Naive thymus-derived CD4-positive, alpha-beta T cell (primary cell): ENCODE results near the gene WASF2. TPM values are rescaled to one million over a fixed set of nuclear protein-coding genes. Genes with fewer than 3 reads are reported as not detected.
A peak's percentile ranks its signal among the peaks of the same experiment; 100 is the strongest.

Source experiments
- ATAC-seq: fragments of 150-1000 bp; cut with Tn5 transposase; 2 replicates; pipeline ENCODE4 v1.10.0; 2021; ENCODE audit warnings: mild to moderate bottlenecking, moderate library complexity
- CTCF ChIA-PET: fragments of 350-600 bp; sonication (Branson Sonifier 250); formaldehyde crosslinking; loops from one replicate; lab custom pipeline; 2021; ENCODE audit warnings: antibody characterized with exemption; lab: Charles Lee
- POLR2A ChIA-PET: fragments of 350-600 bp; sonication (Branson Sonifier 250); formaldehyde crosslinking; loops from one replicate; lab custom pipeline; 2021; ENCODE audit warnings: antibody characterized with exemption, inconsistent platforms; lab: Charles Lee
- DNase-seq, 9 donors: peaks; one replicate each; pipeline versions ENCODE4 v3.0.0 to v3.0.0-alpha.2; 2020 to 2022; ENCODE audit warnings: mixed read lengths in 1 of 9
- H3K27ac ChIP-seq: one replicate; pipeline ENCODE4 v1.7.0; 2013; ENCODE audit warnings: mild to moderate bottlenecking, low read depth, low read length, moderate library complexity
- H3K27me3 ChIP-seq, 2 donors: one replicate each; pipeline ENCODE4 v1.7.0; 2013; ENCODE audit warnings: low read length in 2 of 2, mild to moderate bottlenecking in 2 of 2, moderate library complexity in 2 of 2; ENCODE audit not compliant: control insufficient read depth in 2 of 2, insufficient read depth in 2 of 2
- H3K36me3 ChIP-seq, 3 experiments: 1 replicate in 2 of 3; 2 replicates in 1 of 3; pipeline ENCODE4 v1.7.0; 2013; ENCODE audit warnings: low read length in 3 of 3, mild to moderate bottlenecking in 3 of 3, moderate library complexity in 1 of 3; ENCODE audit not compliant: insufficient read depth in 3 of 3, control insufficient read depth in 2 of 3
- H3K4me1 ChIP-seq, 2 donors: one replicate each; pipeline ENCODE4 v1.7.0; 2013; ENCODE audit warnings: low read length in 2 of 2, mild to moderate bottlenecking in 2 of 2, moderate library complexity in 1 of 2; ENCODE audit not compliant: control insufficient read depth in 2 of 2, insufficient read depth in 2 of 2
- H3K4me3 ChIP-seq: 2 replicates; pipeline ENCODE4 v1.7.0; 2013; ENCODE audit warnings: mild to moderate bottlenecking, low read length
- H3K9me3 ChIP-seq, 3 experiments: 1 replicate in 2 of 3; 2 replicates in 1 of 3; pipeline ENCODE4 v1.7.0; 2013; ENCODE audit warnings: low read length in 3 of 3; ENCODE audit not compliant: control insufficient read depth in 2 of 3
- H3K27ac Mint-ChIP-seq, 9 donors: one replicate each; pipeline ENCODE4 v1.8.0; 2020 to 2022; ENCODE audit warnings: mixed read lengths in 9 of 9, mild to moderate bottlenecking in 8 of 9, moderate library complexity in 5 of 9, inconsistent platforms in 2 of 9
- H3K27me3 Mint-ChIP-seq, 5 donors: one replicate each; pipeline ENCODE4 v1.8.0; 2021 to 2022; ENCODE audit warnings: mixed read lengths in 5 of 5, mild to moderate bottlenecking in 1 of 5
- H3K36me3 Mint-ChIP-seq, 5 donors: one replicate each; pipeline ENCODE4 v1.8.0; 2020 to 2022; ENCODE audit warnings: mixed read lengths in 5 of 5, mild to moderate bottlenecking in 3 of 5, inconsistent platforms in 1 of 5
- H3K4me1 Mint-ChIP-seq, 7 donors: one replicate each; pipeline ENCODE4 v1.8.0; 2020 to 2022; ENCODE audit warnings: mixed read lengths in 7 of 7, mild to moderate bottlenecking in 3 of 7, inconsistent platforms in 1 of 7
- H3K4me3 Mint-ChIP-seq, 10 donors: one replicate each; pipeline ENCODE4 v1.8.0; 2020 to 2022; ENCODE audit warnings: mild to moderate bottlenecking in 10 of 10, mixed read lengths in 10 of 10, moderate library complexity in 6 of 10, inconsistent platforms in 2 of 10
- H3K9me3 Mint-ChIP-seq, 11 donors: one replicate each; pipeline ENCODE4 v1.8.0; 2020 to 2022; ENCODE audit warnings: mixed read lengths in 11 of 11, mild to moderate bottlenecking in 4 of 11, inconsistent platforms in 1 of 11, moderate library complexity in 1 of 11
- intact Hi-C, 2 donors: fragments of 100-400 bp; cut with micrococcal nuclease; formaldehyde crosslinking; loops; one replicate each; pipeline ENCODE4 v1.15.1; 2023
- polyA plus RNA-seq, 2 donors: library from polyadenylated mRNA; unstranded; fragments of 300-500 nt; fragmentation: Illumina TruSeq; gene quantifications; one replicate each; pipeline ENCODE4 v1.2.3, GENCODE V29; 2021
- total RNA-seq, 6 experiments: library from RNA in 5 of 6; stranded (reverse) in 5 of 6; gene quantifications; 1 replicate in 5 of 6; 2 replicates in 1 of 6; pipeline ENCODE4 v1.2.3 and lab custom pipeline; 2021 to 2026

Gene WASF2
- total and polyA plus RNA-seq, 7 experiments from 2014 or later, result 78.4 to 177 (median 140) TPM

DNA sequence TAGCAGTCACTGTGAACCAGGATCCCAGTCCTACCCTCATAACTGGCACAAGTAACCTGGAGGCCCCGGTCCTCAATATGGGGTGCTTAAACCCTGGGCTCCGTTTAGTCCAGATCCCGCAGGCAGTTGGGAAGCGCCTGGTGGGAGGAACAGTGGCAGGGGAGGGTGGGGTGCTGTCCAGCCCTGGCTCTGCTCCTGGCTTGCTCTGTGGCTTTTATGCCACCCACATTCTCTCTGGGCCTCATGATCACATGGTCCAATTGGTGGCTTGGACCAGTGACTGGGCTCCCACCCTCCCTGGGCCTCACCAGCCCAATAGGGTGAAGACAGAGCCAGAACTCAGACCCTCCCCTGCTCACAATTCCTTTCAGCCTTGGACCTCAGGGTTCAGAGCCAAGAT, 109.7 kb downstream of the WASF2 start:
- intact Hi-C loops, result no loop called here
- H3K4me1 Mint-ChIP-seq, result peaks cover 0 to 5% (median 0%) of the 10 kb centered on the region in 7 donors
- DNase-seq (no peak), ATAC-seq (no peak)
- no peaks in the 10 kb centered on the region for H3K36me3 Mint-ChIP-seq
- no peak overlapping the region for H3K4me3 Mint-ChIP-seq
- no peak overlapping the region for H3K27ac Mint-ChIP-seq
- H3K27ac ChIP-seq, result no peak overlapping the region
- no peak overlapping the region for H3K4me3 ChIP-seq
- no peaks in the 10 kb centered on the region for H3K36me3 ChIP-seq
- H3K9me3 Mint-ChIP-seq, result no peaks in the 10 kb centered on the region
- H3K27me3 ChIP-seq, result no peaks in the 10 kb centered on the region
- ChIA-PET POLR2A (no interaction called here), CTCF (no interaction called here)
- no peaks in the 10 kb centered on the region for H3K4me1 ChIP-seq
- H3K27me3 Mint-ChIP-seq, result peaks cover 0 to 9% (median 0%) of the 10 kb centered on the region in 5 donors
- no peaks in the 10 kb centered on the region for H3K9me3 ChIP-seq

DNA sequence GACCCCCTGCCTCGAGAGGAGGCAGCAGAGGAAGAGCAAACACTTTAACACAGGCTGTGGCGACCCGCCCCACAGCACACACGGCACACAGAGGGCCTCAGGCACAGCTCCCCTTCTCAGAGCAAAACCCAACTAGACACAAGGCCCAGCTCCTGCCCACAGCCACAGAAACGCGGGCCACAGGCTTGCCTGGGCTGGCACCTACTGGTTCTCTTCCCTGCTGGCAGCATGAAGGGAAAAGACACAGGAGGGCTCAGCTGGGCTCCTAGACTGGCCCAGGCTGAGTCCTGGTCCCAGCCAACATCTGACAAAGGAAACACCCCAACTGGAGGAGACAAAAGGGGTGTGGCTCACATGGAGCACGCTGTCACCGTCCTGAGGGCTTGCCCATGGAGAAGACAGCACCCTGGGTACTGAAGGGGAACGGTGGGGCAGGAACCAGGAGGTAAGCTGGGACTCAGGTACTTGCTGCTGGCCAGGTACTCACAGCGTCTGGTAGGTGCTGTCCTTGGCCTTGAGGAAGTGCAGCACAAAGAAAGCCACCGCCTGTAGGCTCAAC, 110.3 kb downstream of the WASF2 start:
- Mint-ChIP-seq H3K27me3 (peaks cover 0 to 9% (median 0%) of the 10 kb centered on the region in 5 donors), H3K4me1 (peaks cover 0 to 5% (median 0%) of the 10 kb centered on the region in 7 donors), H3K9me3 (no peaks in the 10 kb centered on the region), H3K27ac (no peak overlapping the region), H3K36me3 (no peaks in the 10 kb centered on the region), H3K4me3 (no peak overlapping the region)
- H3K36me3 ChIP-seq, result no peaks in the 10 kb centered on the region
- ATAC-seq (no peak), DNase-seq (no peak)
- H3K27ac ChIP-seq, result no peak overlapping the region
- intact Hi-C loops, result no loop called here
- CTCF ChIA-PET, result no interaction called here
- no peaks in the 10 kb centered on the region for H3K9me3 ChIP-seq
- H3K4me1 ChIP-seq, result no peaks in the 10 kb centered on the region
- no peaks in the 10 kb centered on the region for H3K27me3 ChIP-seq
- no peak overlapping the region for H3K4me3 ChIP-seq
- POLR2A ChIA-PET, result no interaction called here

DNA sequence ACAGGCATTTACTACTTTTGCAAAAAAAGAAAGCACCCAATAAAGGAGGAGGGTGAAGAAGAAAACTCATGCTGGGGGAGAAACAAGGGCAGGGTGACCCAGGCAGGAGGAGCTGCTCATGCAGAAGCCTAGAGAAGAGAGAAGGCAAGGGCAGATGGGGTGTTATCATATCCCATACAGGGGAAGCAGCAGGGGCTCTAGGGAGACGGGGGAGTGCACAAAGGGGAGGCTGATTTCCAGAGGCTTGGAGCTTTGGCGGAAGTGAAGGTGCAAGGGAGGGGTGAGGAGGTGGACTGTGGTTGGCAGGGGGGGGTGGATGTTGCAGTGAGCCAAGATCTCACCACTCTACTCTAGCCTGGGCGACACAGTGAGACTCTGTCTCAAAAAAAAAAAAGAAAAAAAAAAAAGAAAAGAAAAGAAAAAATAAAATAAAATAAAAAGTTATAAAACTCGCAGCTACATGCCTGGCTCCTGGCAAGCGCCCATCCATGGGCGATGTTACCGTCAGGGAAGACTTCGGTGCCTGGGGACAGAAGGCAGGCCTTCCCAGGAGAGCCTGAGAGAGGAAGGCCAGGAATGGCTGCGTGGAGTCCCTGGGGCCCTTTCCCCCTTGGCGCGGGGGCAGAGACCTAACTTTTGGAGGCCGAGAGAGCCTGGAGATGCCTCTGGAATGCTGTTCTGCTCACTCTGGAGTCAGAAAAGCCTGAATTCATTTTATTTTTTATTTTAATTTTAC, 112.0 kb downstream of the WASF2 start:
- DNase-seq, result no peak
- CTCF ChIA-PET, result no interaction called here

DNA sequence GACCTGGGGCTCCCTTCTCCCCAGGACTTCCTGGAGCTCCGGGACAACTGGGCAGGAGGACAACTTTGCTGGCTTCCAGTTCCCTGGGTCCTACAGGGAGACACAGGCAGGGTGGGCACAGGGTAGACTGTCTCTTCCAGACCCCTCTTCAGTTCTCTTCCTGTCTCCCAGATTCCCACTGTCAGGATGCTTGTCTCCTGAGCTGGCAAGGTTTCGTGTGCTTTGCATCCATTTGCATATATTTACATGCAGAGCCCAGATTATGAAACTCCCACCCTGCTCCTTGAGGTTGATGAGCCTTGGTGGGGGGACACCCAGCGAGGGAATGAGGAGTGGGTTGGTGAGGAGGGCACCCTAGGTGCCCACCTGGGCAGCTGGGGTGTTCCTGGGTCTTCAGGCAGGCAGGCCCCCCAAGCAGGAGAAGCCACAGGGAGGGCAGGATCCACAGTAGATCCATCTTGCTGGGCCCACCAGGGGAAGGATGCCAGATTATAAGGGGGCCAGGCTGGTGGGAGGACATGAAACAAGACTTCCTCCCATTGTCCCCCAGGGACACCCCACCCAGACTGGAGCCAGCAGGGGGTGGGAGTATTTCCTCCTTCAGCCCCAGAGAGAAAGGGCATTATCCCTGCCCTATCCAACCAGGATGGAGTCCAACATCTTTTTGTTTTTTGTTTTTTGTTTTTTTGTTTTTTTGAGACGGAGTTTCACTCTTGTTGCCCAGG, 115.4 kb downstream of the WASF2 start, which contains the start of gene FCN3:
FCN3 (minus strand) TSS at position 463 of the 725 bp plus-strand sequence; CDS start at position 457, 6 bp downstream.
- no peaks in the 10 kb centered on the region for H3K9me3 ChIP-seq
- no peaks in the 10 kb centered on the region for H3K9me3 Mint-ChIP-seq
- intact Hi-C loops, result no loop called here
- ChIA-PET POLR2A (interaction anchor here (0.6 to 0.7 kb wide), 2 partner anchors 8 to 235 kb away, joined by 3 to 4 read pairs; no protein-coding TSS in a partner anchor), CTCF (interaction anchor here (0.6 to 0.9 kb wide), 2 partner anchors 16 to 40 kb away, joined by 3 read pairs; no protein-coding TSS in a partner anchor)
- no peaks in the 10 kb centered on the region for H3K36me3 ChIP-seq
- no peaks in the 10 kb centered on the region for H3K36me3 Mint-ChIP-seq
- peaks cover 4 to 10% (median 8%) of the 10 kb centered on the region in 7 donors for H3K4me1 Mint-ChIP-seq
- H3K27me3 Mint-ChIP-seq, result peaks cover 0 to 3% (median 0%) of the 10 kb centered on the region in 5 donors
- H3K27ac Mint-ChIP-seq, result peak within 1 kb of the TSS in 2 of 9 donors; percentile 52 to 87
- peaks cover 0 to 3% of the 10 kb centered on the region in 2 donors for H3K4me1 ChIP-seq
- DNase-seq, result no peak
- no peak within 1 kb of the TSS for H3K27ac ChIP-seq
- H3K4me3 Mint-ChIP-seq, result no peak within 1 kb of the TSS
- no peak for ATAC-seq
- H3K4me3 ChIP-seq, result no peak within 1 kb of the TSS
- no peaks in the 10 kb centered on the region for H3K27me3 ChIP-seq

More for the DNA sequence above, 112.0 kb downstream of the WASF2 start:
- H3K36me3 Mint-ChIP-seq, result no peaks in the 10 kb centered on the region
- no peaks in the 10 kb centered on the region for H3K9me3 Mint-ChIP-seq
- POLR2A ChIA-PET, result interaction anchor here (0.9 kb wide), 1 partner anchor 12 kb away, joined by 3 read pairs; no protein-coding TSS in a partner anchor
- H3K27me3 ChIP-seq, result no peaks in the 10 kb centered on the region
- no peaks in the 10 kb centered on the region for H3K4me1 ChIP-seq
- no peak for ATAC-seq
- H3K9me3 ChIP-seq, result no peaks in the 10 kb centered on the region
- H3K27me3 Mint-ChIP-seq, result peaks cover 0 to 12% (median 0%) of the 10 kb centered on the region in 5 donors
- H3K27ac ChIP-seq, result no peak overlapping the region
- H3K27ac Mint-ChIP-seq, result no peak overlapping the region
- no peak overlapping the region for H3K4me3 Mint-ChIP-seq
- intact Hi-C loops, result no loop called here
- no peak overlapping the region for H3K4me3 ChIP-seq
- no peaks in the 10 kb centered on the region for H3K36me3 ChIP-seq
- no peaks in the 10 kb centered on the region for H3K4me1 Mint-ChIP-seq

DNA sequence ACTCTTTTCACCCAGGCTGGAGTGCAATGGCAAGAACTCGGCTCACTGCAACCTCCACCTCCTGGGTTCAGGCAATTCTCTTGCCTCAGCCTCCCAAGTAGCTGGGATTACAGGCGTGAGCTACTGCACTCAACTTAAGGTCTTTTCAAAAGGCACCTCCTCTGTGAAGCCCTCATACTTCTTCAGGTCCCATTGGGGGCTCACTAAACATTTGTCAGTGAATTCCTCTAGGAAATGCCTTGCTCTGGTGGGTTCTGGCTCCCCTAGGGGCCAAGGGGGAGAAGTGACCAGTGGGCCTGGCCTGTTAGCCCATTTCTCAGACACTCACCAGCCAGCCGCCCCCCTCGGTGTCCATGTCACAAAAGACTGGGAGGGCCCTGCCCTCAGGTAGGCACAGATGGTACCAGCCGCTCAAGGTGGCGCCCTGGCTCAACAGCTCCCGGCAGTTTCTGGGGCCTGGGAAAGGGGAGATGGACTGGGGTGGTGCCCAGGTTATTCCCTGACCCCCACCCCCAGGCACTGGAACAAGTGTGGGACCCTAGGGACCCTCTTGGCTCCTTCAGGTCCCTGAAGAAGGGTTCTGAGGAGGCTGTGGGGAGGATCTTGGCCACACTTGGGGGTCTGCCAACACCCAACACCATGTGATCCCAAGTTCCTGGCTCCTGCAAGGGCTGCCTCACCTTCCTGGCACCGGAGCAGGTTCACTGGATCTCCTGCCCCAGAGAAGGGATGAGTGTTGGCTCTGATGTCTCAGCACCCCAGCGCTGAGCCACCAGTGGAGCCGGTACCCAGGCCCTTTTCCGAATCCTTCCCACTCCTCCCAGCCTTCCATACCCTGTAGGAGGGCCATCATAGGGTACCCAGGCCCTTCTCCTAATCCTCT, 116.9 kb downstream of the WASF2 start:
- DNase-seq (no peak), ATAC-seq (no peak)
- Mint-ChIP-seq H3K27me3 (peaks cover 0 to 3% (median 0%) of the 10 kb centered on the region in 5 donors), H3K4me1 (peaks cover 13 to 19% (median 14%) of the 10 kb centered on the region in 7 donors), H3K36me3 (no peaks in the 10 kb centered on the region), H3K27ac (peak overlapping the region in 1 of 9 donors; percentile 52), H3K9me3 (no peaks in the 10 kb centered on the region), H3K4me3 (no peak overlapping the region)
- ChIA-PET CTCF (interaction anchor here (2.3 kb wide), 1 partner anchor 16 kb away, joined by 5 read pairs; no protein-coding TSS in a partner anchor), POLR2A (no interaction called here)
- Histone ChIP-seq H3K36me3 (no peaks in the 10 kb centered on the region), H3K4me3 (no peak overlapping the region), H3K9me3 (no peaks in the 10 kb centered on the region), H3K4me1 (peaks cover 0 to 4% of the 10 kb centered on the region in 2 donors), H3K27me3 (no peaks in the 10 kb centered on the region), H3K27ac (no peak overlapping the region)
- intact Hi-C loops, result no loop called here
